Stimulated activated CD8-positive, alpha-beta memory T cell treated with anti-CD3 and anti-CD28 coated beads, Interleukin-4, amount 100 ng/mL, for 1 hour (primary cell): ENCODE data around the gene PREP.

Experiments
- DNase-seq, 2 donors: peaks; one replicate each; pipeline ENCODE4 v3.0.0-alpha.2; 2020; ENCODE audit warnings: low read depth in 2 of 2, low spot score in 1 of 2

PREP gene

GRCh38 chr6:105310947-105311346, 91.9 kb downstream of the PREP start:
- no peak for DNase-seq

DNA sequence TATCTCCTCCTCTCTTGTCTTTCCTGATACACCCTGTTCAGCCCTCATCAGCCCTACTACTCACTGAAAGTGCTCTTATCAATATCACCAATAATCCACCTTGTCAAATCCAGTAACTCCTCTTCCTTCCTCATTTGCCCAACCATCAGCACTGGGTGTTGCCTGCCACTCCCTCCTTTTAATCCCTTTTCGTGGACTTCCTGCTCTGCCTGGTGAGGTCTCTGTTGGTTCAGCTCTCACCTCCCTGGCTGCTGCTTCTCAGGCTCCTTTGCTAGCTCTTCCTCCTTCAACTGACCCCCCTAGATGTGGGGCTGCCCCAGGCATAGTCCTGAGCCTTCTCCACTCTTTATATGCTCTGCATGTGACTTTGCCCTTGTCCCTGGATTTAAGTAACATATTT, 92.5 kb downstream of the PREP start:
- no peak for DNase-seq

GRCh38 chr6:105308840-105309239, 94.0 kb downstream of the PREP start:
- DNase-seq, result no peak

DNA sequence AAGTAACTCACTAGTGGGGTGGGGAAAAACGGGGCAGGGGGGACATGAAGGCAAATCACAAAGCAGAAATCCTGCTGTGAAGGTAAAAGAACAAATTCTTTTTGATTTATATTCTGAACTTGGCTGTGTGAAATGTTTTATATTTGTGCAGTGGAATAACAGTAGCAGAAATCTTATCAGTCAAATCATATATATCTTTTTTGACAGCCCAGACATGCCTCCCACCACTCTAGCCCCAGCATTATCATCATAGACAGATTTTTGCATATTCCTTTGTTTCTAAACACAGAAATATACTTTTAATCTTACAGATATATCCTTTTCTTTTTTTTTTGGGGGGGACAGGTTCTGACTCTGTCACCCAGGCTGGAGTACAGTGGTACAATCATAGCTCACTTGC, 97.4 kb downstream of the PREP start:
- DNase-seq, result no peak

DNA sequence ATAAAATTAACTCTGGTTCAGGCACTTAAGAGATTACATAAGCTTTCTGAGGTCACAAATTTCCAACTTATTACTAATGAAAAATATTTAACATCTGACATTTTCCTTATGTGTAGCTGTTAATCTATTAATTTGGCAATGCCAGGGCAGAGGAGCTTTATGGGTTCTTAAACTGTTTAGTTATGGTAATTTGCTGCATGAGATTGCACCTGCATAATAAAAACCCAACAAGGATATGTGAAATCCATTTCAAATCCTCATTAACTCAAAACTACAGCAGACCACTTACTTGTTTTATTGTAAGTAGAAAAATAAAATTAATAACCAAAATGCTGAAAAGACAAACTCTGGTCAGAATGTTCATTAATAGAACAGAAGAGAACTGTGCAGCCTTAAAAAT, 98.1 kb downstream of the PREP start:
- no peak for DNase-seq

DNA sequence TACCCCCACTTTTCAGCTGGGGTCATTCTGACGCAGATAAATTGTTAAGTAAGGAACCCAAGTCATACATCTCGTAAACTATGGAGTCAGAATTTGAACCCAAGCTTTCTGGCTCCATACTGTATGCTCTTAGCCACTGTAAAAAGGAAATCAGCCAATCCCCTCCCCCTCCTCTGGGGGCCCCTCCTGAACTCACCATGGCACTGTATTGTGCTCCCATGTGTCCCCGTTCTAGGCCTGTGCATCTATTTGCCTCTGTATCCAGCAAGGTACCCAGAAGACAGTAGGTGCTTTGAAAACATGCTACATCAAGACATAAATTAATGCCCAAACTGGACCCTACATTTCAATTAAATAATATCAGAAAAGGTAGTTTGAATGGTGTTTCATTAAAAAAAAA, 98.5 kb downstream of the PREP start:
- DNase-seq, result no peak

GRCh38 chr6:105302617-105303128, 100.2 kb downstream of the PREP start:
- no peak for DNase-seq

DNA sequence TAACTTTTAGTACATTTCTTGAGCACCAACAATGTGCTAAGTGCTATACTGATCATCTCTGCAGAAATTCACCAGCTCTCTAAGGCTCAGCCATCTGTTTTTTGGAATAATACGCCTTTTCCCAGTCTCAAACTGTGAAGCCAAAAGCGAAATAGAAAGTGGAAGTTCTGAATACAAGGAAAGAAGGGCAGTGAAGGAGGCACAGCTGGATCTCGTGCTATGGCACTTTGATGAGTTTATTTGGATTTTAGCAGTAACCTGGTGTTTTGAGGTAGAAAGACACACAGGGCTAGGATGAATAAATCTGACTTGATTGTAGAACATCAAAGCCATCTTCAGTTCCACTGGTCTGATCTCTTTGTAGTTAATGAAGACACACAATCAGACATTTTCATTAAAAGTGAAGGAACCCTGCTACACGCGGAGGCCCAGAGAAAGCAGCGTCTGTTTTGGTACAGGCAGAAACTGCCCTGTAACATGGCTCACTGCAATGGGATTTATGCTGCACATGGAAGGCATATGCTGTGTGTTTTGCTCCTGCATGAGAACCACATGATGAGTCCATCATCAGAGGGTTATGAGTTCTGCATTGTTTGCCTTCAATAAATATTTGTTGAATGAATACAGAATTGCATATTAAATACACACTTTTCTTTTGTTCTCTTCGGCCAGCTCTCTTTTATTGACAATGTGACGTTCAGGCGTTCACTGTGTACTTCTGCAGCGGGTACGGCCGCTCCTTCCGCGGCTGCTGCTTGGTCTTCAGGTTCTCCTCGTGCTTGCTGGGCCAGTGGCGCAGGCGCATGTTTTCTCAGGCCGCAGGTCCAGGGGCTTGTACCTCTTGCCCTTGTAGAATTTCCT, 100.9 kb downstream of the PREP start:
- DNase-seq, result no peak

DNA sequence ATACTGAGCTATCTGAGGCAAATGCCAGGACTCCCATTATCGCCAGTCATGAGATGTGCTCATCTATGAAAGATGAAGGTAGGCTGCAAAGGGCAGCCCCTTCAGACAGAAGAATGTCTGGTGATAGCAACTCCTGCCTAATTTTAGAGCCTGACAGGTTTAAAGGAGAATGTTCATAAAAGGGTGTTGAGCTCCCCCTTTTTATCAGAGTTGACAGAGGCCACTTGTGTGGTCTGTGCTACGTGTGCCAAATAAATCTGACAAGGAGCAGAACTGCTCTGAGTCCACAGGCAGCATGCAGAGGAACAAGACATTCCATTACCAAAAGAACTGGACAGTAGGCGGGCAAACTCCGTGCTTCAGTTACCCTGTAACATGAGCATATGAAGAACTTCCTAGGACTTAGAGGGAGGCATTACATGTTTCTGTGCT, 101.8 kb downstream of the PREP start:
- DNase-seq, result no peak

GRCh38 chr6:105300090-105300489, 102.8 kb downstream of the PREP start:
- no peak for DNase-seq

GRCh38 chr6:105294129-105294528, 108.8 kb downstream of the PREP start:
- DNase-seq, result no peak

GRCh38 chr6:105292689-105293339, 110.1 kb downstream of the PREP start:
- DNase-seq, result no peak

DNA sequence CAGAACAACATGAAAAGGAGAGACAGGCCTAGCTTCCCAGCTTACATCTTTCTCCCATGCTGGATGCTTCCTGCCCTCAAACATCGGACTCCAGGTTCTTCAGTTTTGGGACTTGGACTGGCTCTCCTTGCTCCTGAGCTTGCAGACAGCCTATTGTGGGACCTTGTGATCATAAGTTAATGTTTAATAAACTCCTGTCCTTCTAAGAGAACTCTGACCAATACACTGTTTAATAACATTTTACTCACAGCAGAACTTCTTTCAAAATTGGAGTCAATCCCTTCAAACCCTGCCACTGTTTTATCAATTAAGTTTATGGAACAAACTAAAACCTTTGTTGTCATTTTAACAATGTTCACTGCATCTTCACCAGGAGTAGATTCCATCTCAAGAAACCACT, 111.4 kb downstream of the PREP start:
- no peak for DNase-seq

GRCh38 chr6:105282631-105283585, 120.0 kb downstream of the PREP start:
- no peak for DNase-seq

GRCh38 chr6:105280033-105280432, 122.8 kb downstream of the PREP start:
- no peak for DNase-seq

DNA sequence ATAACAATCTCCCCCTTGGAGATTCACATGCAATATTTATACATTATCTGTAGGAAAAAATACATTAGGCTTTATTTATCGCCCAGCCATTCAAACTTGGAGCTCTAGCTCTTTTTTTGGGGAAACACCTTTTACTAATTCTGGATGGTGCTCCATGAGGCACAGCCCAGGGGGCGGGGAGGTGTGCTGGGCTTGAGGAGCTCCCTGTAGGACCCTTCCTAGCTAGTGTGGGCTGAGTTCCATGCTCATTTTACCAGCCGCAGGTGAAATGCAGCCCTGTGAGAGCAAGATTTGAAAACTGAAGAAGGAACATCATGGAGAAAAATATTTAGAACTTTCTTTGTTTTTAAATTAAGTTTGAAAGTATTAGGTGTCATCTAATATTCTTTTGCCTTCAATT, 123.4 kb downstream of the PREP start:
- no peak for DNase-seq

DNA sequence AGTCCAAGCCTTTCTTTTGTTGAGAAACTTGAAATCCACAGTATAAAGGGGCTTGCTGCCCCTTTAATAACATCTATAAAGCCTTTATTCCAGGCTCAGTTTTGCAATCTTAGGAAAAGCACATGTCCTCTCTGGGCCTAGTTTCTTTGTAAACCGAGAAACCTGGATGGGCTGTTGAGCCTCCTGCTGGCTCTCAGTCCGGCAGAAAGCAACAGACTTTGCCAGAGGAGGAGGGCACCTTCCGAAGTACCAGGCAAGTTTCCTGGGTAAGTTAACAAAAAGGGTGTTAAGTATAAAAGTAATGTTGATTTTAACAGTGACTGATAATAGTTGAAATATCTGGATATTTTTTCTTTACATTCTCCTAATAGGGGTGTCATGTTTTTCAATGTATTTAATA, 124.1 kb downstream of the PREP start:
- no peak for DNase-seq

- DNase-seq, result no peak
Observed at GRCh38 chr6:105278035-105278434, 124.8 kb downstream of the PREP start.

- no peak for DNase-seq
Observed at GRCh38 chr6:105276374-105276773, 126.5 kb downstream of the PREP start.

GRCh38 chr6:105275542-105275941, 127.3 kb downstream of the PREP start:
- no peak for DNase-seq

DNA sequence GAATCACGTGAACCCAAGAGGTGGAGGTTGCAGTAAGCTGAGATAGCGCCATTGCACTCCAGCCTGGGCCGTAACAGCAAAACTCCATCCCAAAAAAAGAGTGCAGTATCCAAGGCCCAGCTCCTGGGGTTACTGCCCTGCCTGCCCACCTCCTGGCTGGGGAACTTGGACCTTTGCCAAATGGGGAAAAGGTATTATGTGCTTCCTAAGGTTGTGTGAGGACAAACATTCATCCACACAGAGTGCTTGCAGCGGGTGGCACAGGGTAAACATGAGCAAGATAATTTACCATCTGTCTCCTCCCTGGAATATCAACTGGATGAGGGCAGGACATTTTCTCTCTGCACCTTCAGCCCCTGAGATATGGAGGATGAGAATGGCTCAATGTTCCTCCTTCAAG, 128.2 kb downstream of the PREP start:
- DNase-seq, result no peak
